Measurements from ENCODE around the gene ALAD.

ALAD gene

DNA sequence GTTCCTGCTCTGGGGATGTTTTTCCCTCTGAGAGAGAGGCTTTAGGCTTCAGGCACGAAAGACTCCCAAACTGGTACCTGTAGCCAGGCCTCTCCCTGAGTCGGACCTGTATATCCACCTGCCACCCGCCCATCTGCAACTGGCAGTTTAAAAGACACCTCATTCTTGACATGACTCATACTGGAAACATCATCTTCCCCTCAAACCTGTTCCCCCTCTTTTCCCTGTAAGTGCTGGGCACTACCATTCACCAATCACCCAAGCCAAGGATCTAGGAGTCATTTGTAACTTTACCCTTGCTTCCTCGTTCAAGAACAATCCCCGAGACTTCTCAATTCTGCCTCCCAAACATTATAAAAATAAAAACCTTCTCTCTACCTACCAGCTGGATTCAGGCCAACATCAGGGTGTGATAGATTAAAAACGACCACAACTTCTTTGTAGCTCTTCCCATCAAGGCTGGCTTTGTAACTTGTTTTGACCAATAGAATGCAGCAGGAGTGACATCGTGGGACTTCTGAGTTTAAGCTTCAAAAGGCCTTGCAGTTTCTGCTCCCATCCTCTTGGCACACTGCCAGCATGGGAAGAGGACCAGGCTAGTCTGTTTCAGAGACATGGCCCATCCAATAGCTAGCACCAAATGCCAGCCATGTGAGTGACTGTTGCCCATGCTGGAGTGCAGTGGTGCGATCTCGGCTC lies 59.2 kb downstream of the ALAD start:
- no peak for DNase-seq (ENCODE audit: low read depth)
- TF ChIP-seq, protein P1, sequence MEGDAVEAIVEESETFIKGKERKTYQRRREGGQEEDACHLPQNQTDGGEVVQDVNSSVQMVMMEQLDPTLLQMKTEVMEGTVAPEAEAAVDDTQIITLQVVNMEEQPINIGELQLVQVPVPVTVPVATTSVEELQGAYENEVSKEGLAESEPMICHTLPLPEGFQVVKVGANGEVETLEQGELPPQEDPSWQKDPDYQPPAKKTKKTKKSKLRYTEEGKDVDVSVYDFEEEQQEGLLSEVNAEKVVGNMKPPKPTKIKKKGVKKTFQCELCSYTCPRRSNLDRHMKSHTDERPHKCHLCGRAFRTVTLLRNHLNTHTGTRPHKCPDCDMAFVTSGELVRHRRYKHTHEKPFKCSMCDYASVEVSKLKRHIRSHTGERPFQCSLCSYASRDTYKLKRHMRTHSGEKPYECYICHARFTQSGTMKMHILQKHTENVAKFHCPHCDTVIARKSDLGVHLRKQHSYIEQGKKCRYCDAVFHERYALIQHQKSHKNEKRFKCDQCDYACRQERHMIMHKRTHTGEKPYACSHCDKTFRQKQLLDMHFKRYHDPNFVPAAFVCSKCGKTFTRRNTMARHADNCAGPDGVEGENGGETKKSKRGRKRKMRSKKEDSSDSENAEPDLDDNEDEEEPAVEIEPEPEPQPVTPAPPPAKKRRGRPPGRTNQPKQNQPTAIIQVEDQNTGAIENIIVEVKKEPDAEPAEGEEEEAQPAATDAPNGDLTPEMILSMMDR (conservative IDR thresholded peaks at IDR 0.05; ENCODE audit: low read length), result no peak
- no peak overlapping the region for H3K4me3 ChIP-seq (ENCODE audit: low read length)

DNA sequence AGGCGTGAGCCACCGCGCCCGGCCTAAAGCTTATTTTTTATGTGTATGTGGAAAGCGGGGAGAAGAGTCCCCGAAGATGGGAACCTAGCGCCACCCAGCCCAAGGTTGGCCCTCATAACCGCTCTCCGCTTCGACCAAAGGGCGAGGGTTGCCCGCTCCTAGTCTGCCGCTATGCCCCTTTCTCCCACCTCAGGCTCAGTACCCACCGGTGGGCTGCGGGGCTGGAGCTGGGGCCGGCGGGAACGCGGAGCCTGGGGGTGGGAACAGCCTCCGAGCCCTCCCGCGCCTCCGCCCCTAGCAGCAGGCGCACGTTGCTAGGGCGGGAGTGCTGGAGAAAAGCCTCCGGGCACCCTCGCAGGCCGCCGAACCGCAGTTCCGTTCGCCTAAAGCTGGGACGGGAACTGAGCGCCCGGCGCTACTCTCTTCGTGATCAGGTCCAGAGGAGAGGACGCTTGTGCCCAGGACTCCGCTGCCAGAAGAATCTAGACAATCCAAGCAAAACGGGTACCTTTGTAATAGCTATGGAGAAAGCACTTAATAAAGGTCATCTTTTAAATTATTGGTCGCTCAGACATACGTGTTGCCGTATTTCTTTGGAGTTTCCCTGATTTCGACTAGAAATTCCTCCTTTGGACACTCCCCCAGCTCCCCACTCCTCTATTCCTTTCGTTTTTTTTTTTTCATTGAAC lies 60.9 kb downstream of the ALAD start, which contains the start of gene WDR31:
WDR31 (minus strand) TSS at position 265 of the 689 bp plus-strand sequence. CDS start 8,253 bp downstream, outside the sequence.
- H3K4me3 ChIP-seq (ENCODE audit: low read length), result peak within 1 kb of the TSS; percentile 94
- peak; percentile 89 for DNase-seq (ENCODE audit: low read depth)
- TF ChIP-seq, protein P1 (conservative IDR thresholded peaks at IDR 0.05; ENCODE audit: low read length), result no peak

DNA sequence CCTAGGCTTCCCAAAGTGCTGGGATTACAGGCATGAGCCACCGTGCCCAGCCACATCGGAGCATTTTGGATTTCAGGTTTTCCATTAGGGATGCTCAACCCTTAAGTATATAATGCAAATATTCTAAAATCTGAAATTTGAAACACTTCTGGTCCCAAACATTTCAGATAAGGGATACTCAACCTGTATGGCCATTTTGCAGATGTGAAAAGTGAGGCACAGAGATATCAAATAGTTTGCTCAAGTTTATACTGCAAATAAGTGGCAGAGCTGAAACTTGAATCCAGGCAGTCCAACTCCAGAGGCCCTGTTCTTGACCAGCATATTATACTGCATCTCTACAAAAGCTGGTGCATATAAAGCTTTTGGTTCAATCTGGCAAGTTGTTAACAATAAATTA lies 63.4 kb downstream of the ALAD start:
- TF ChIP-seq, protein P1 (conservative IDR thresholded peaks at IDR 0.05; ENCODE audit: low read length), result no peak
- no peak for DNase-seq (ENCODE audit: low read depth)

More for the DNA sequence above, 63.4 kb downstream of the ALAD start:
- no peak overlapping the region for H3K4me3 ChIP-seq (ENCODE audit: low read length)

Measured in AG10803 (cell line).